OCI-M2 (cell line): ENCODE measurements around the gene PTPA.

Experiments used
- DNase-seq: peaks from one replicate; lab custom pipeline; 2025; ENCODE audit not compliant: unreplicated experiment; lab: John Stamatoyannopoulos, UW

Gene PTPA

GRCh38 chr9:129110740-129111527 lies at the start of gene PTPA, which contains the start of gene CRAT:
PTPA (plus strand) TSS chr9:129111415; CDS start chr9:129111601, 186 bp downstream.
CRAT (minus strand) TSS chr9:129110793; CDS start chr9:129110509, 284 bp downstream.
- DNase-seq = peak; percentile 71

GRCh38 chr9:129063061-129063460 lies 48.2 kb upstream of the PTPA start:
- no peak for DNase-seq

GRCh38 chr9:129064499-129064908 lies 46.7 kb upstream of the PTPA start:
- DNase-seq = no peak

- DNase-seq = no peak
These were observed 43.1 kb upstream of the PTPA start for GRCh38 chr9:129068110-129068509.

GRCh38 chr9:129068990-129069861 lies 42.0 kb upstream of the PTPA start:
- peak; percentile 73 for DNase-seq

DNA sequence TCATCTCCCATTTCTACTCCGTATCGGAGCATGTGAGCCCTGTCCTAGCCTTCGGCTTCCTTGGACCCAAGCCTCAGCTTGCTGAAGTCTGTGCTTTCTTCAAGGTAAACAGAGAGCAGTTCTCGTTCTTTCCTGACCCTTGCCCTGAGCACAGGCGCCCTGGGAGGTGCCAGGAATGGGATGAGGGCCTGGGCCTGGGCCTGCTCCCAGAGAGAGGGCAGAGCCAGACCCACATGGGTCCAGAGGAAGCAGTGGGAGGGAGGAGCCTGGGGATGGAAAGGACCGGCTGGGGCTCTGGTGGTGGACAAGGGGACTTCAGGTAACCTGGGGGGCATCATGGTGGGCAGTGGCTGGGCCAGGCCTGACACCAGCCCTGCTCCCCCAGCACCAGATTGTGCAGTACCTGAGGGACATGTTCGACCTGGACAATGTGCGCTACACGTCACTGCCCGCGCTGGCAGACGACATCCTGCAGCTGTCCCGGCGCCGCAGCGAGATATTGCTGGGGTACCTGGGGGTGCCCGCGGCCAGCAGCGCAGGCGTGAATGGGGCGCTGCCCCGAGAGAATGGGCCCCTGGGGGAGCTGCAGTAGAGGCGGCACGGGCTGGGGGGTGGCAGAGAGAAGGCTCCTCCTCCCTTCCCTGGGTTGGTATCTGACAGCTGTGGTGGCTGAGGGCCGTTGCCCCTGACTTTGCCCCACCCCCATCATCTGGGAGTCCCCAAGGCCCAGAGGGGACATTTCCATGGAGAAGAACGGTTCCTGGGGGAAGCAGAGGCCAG lies 41.2 kb upstream of the PTPA start:
- DNase-seq = no peak

DNA sequence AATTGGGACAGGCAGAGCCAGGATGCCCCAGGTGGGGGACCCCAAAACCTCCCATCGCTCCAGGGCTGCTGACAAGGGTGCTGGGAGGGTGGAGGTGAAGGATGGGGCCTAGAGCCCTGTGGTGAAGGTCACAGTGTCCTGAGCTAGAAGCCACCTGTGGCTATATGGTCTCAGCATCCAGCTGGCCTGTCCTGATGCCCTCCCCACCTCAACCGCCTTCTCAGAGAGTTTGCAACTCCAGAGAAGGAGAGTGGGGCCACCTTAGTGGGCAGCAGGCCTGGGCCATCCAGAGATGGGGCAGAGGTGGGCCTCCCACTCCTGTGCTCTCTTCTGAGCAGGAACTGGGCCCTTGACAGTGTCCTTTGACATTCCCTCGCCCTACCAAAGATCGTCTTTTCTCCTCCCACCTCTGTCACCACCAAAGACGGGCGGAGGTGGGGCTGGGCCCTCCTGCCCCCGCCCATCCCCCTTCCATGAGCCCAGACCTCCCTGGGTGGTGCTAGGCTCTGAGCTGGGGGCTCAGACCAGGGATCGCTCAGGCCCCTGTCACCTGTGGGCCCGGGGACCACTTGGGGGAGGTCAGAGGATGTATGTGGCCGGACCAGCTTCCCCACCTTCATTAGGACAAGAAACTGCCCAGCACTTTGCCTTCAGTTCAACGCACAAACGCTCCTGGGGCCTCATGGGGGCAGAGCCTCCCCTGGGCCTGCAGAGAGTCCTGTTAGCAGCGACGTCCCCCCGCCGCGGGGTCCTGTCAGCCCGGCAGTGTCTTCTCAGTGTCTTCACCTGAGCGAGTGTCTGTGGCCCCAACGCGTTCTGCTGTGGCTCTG lies 40.3 kb upstream of the PTPA start:
- DNase-seq = no peak

- DNase-seq = no peak
These were observed 39.6 kb upstream of the PTPA start for GRCh38 chr9:129071526-129072126.

- no peak for DNase-seq
These were observed 39.0 kb upstream of the PTPA start for GRCh38 chr9:129072171-129072570.

DNA sequence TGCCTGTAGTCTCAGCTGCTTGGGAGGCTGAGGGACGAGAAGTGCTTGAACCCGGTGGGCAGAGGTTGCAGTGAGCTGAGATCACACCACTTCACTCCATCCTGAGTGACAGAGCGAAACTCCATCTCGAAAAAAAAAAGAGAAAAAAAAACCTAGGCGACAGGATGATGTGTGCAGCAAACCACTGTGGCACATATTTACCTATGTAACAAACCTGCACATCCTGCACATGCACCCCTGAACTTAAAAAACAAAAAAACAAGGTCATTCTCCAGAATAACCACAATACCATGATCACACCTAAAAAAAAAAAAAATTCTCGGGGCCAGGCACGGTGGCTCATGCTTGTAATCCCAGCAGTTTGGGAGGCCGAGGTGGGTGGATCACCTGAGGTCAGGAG lies 37.8 kb upstream of the PTPA start:
- no peak for DNase-seq

GRCh38 chr9:129074106-129074505 lies 37.1 kb upstream of the PTPA start:
- no peak for DNase-seq

DNA sequence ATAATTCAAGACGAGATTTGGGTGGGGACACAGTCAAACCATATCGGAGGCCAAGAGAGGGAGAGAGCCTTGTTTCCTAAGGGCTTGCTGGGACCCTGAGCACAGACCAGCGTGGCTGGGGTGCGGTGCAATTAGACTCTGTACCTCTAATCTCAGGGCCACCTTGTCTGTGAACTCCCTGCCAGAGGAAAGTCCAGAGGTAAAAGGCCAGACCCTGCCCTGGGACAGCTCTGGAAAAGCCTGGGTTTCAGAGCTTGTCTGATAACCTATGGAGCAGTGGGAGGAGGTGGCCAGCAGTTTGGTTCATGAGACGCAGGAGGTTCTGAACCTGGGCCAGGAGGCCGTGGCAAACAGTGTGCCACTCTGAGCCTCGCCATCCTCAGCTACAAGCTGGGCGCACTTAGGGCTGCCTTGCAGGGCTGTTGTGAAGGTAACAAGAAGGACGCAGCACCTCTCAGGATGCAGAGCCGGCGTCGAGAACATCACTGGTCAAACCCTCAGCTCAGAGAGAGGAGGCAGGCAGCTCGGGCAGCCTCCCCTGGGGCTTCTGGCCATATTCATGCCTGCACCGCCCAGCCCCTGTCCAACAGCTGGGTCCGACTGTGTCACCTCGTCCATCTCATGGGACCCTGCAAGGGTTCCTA lies 35.1 kb upstream of the PTPA start:
- DNase-seq = no peak

DNA sequence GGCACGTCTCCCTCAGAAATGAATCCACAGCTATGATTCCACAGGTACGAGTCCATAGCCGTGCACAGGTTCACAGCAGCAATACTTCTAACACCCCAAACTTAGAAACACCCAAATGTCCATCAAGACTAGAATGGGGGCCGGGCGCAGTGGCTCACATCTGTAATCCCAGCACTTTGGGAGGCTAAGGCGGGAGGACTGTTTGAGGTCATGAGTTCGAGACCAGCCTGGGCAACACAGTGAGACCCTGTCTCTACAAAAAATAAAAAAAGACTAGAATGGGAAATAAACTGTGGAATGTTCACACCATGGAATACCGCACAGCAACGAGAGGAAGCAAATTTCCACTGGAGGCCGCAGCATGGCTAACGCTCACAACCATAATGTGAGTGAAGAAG lies 34.6 kb upstream of the PTPA start:
- DNase-seq = no peak

GRCh38 chr9:129077236-129077635 lies 34.0 kb upstream of the PTPA start:
- DNase-seq = no peak

- no peak for DNase-seq
These were observed 32.3 kb upstream of the PTPA start for GRCh38 chr9:129078691-129079503.

DNA sequence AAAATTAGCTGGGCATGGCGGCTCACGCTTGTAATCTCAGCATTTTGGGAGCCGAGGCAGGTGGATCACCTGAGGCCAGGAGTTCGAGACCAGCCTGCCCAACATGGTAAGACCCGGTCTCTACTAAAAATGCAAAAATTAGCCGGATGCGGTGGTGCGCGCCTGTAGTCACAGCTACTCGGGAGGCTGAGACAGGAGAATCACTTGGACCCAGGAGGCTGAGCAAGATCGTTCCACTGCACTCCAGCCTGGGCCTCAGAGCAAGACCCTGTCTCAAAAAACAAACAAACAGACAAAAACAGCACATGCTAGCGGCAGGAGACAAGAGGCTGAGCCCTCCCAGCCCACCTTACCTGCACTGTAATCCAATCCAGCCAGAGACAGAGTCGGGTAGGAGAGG lies 31.4 kb upstream of the PTPA start:
- DNase-seq = no peak

- no peak for DNase-seq
These were observed 31.0 kb upstream of the PTPA start for GRCh38 chr9:129080298-129080600.

- peak; percentile 78 for DNase-seq
These were observed 30.4 kb upstream of the PTPA start, which contains the start of gene DOLPP1 for GRCh38 chr9:129080601-129081387. DOLPP1 (plus strand) TSS chr9:129081111; CDS start chr9:129081132, 21 bp downstream.
